Breast epithelium (tissue), 4 donors: ENCODE results near the gene EFCAB8. TPM values are rescaled to one million over a fixed set of nuclear protein-coding genes. Genes with fewer than 3 reads are reported as not detected.

Experiments used
- DNase-seq, 2 donors: peaks; one replicate each; pipeline ENCODE4 v3.0.0-alpha.2; 2019; ENCODE audit warnings: low spot score in 2 of 2
- H3K27ac ChIP-seq, 2 donors: fragments of 200-600 bp; sonication (generic) in 1 of 2; one replicate each; pipeline ENCODE4 v1.5.1; 2016 to 2019; ENCODE audit warnings: mild to moderate bottlenecking in 1 of 2
- H3K27me3 ChIP-seq, 2 donors: fragments of 200-600 bp; sonication (generic) in 1 of 2; one replicate each; pipeline versions ENCODE4 v1.5.1 to v1.6.0; 2017 to 2019; ENCODE audit warnings: control low read depth in 1 of 2, mild to moderate bottlenecking in 1 of 2
- H3K36me3 ChIP-seq: fragments of 200-600 bp; one replicate; pipeline ENCODE4 v1.5.1; 2019
- H3K4me1 ChIP-seq, 2 donors: fragments of 200-600 bp; sonication (generic); one replicate each; pipeline ENCODE4 v1.5.1; 2016 to 2019; ENCODE audit warnings: control low read depth in 1 of 2
- H3K4me3 ChIP-seq, 3 donors: fragments of 200-600 bp; sonication (generic); 1 replicate in 2 of 3; 2 replicates in 1 of 3; pipeline ENCODE4 v1.5.1; 2016 to 2019; ENCODE audit warnings: mild to moderate bottlenecking in 3 of 3, moderate library complexity in 2 of 3
- H3K9me3 ChIP-seq, 2 donors: fragments of 200-600 bp; sonication (generic) in 1 of 2; one replicate each; pipeline ENCODE4 v1.5.1; 2016 to 2019; ENCODE audit warnings: control low read depth in 1 of 2
- CTCF ChIP-seq, 3 donors: fragments of 450-650 bp; IDR thresholded peaks; one replicate each; pipeline ENCODE4 v1.5.1; 2016 to 2017; ENCODE audit warnings: antibody characterized with exemption in 3 of 3, mild to moderate bottlenecking in 3 of 3, moderate library complexity in 3 of 3
- POLR2A ChIP-seq: fragments of 450-650 bp; IDR thresholded peaks from one replicate; pipeline ENCODE4 v1.6.1; 2016; ENCODE audit warnings: antibody characterized with exemption, mild to moderate bottlenecking, moderate library complexity
- POLR2AphosphoS5 ChIP-seq, 3 donors: sonication (generic); formaldehyde crosslinking; IDR thresholded peaks; one replicate each; pipeline ENCODE4 v1.6.1; 2017; ENCODE audit warnings: antibody characterized with exemption in 3 of 3
- intact Hi-C: fragments of 100-400 bp; cut with DNase I; formaldehyde crosslinking; loops from one replicate; pipeline ENCODE4 v1.15.1; 2023; ENCODE audit warnings: low total_unique reads
- total RNA-seq, 3 donors: library from RNA; depleted of rRNA; stranded (reverse); fragments of >200 nt; gene quantifications; one replicate each; pipeline ENCODE4 v1.1.0, GENCODE V29; 2016

Gene EFCAB8
- total RNA-seq, 3 donors from 2014 or later = 0.32 TPM; not detected in 2

- Histone ChIP-seq H3K9me3 (no peaks in the 10 kb centered on the region), H3K4me3 (no peak overlapping the region), H3K27ac (no peak overlapping the region), H3K36me3 (no peaks in the 10 kb centered on the region), H3K27me3 (no peaks in the 10 kb centered on the region), H3K4me1 (no peaks in the 10 kb centered on the region)
- TF ChIP-seq POLR2A (no peak), POLR2AphosphoS5 (IDR thresholded peaks at IDR 0.05) (no peak)
- intact Hi-C loops = no loop called here
- DNase-seq = no peak
Measured at GRCh38 chr20:32924781-32925180, 66.1 kb downstream of the EFCAB8 start.

- intact Hi-C loops = no loop called here
- no peaks in the 10 kb centered on the region for H3K9me3 ChIP-seq
- DNase-seq = no peak
Measured at GRCh38 chr20:32925481-32926196, 66.9 kb downstream of the EFCAB8 start.

GRCh38 chr20:32929162-32929561, 70.4 kb downstream of the EFCAB8 start:
- Histone ChIP-seq H3K27me3 (no peaks in the 10 kb centered on the region), H3K27ac (no peak overlapping the region), H3K4me3 (no peak overlapping the region), H3K9me3 (no peaks in the 10 kb centered on the region), H3K36me3 (no peaks in the 10 kb centered on the region), H3K4me1 (no peaks in the 10 kb centered on the region)
- no peak for TF ChIP-seq POLR2AphosphoS5 (IDR thresholded peaks at IDR 0.05)
- TF ChIP-seq CTCF (IDR thresholded peaks at IDR 0.05) = no peak
- no peak for TF ChIP-seq POLR2A
- DNase-seq = no peak
- intact Hi-C loops = no loop called here

More at GRCh38 chr20:32925481-32926196, 66.9 kb downstream of the EFCAB8 start:
- TF ChIP-seq POLR2A = no peak
- no peak for TF ChIP-seq CTCF (IDR thresholded peaks at IDR 0.05)
- TF ChIP-seq POLR2AphosphoS5 (IDR thresholded peaks at IDR 0.05) = no peak
- Histone ChIP-seq H3K27me3 (no peaks in the 10 kb centered on the region), H3K36me3 (no peaks in the 10 kb centered on the region), H3K4me1 (no peaks in the 10 kb centered on the region), H3K4me3 (no peak overlapping the region), H3K27ac (no peak overlapping the region)

- intact Hi-C loops = no loop called here
Measured at GRCh38 chr20:32930181-32930580, 71.5 kb downstream of the EFCAB8 start.

GRCh38 chr20:32930701-32931100, 72.0 kb downstream of the EFCAB8 start:
- Histone ChIP-seq H3K27me3 (no peaks in the 10 kb centered on the region), H3K27ac (no peak overlapping the region), H3K36me3 (no peaks in the 10 kb centered on the region), H3K9me3 (no peaks in the 10 kb centered on the region), H3K4me1 (no peaks in the 10 kb centered on the region), H3K4me3 (no peak overlapping the region)
- TF ChIP-seq POLR2AphosphoS5 (IDR thresholded peaks at IDR 0.05) = no peak
- TF ChIP-seq POLR2A = no peak
- TF ChIP-seq CTCF (IDR thresholded peaks at IDR 0.05) = no peak
- DNase-seq = no peak
- intact Hi-C loops = no loop called here

More at GRCh38 chr20:32930181-32930580, 71.5 kb downstream of the EFCAB8 start:
- Histone ChIP-seq H3K36me3 (no peaks in the 10 kb centered on the region), H3K27ac (no peak overlapping the region), H3K9me3 (no peaks in the 10 kb centered on the region), H3K4me1 (no peaks in the 10 kb centered on the region), H3K4me3 (no peak overlapping the region), H3K27me3 (no peaks in the 10 kb centered on the region)
- TF ChIP-seq POLR2AphosphoS5 (IDR thresholded peaks at IDR 0.05) (no peak), POLR2A (no peak), CTCF (IDR thresholded peaks at IDR 0.05) (no peak)
- no peak for DNase-seq
